K562 (cell line): ENCODE measurements around the gene PA2G4. TPM values are rescaled to one million over a fixed set of nuclear protein-coding genes. Genes with fewer than 3 reads are reported as not detected.
A peak's percentile ranks its signal among the peaks of the same experiment; 100 is the strongest.

Experiments used
- CTCFL ChIP-seq: IDR thresholded peaks from 2 replicates; pipeline ENCODE4 v1.6.1; 2011; ENCODE audit warnings: borderline replicate concordance, low read depth, mild to moderate bottlenecking, moderate library complexity, low read length; ENCODE audit not compliant: insufficient read depth, poor library complexity, severe bottlenecking
- LCOR ChIP-seq: sonication (generic); formaldehyde crosslinking; IDR thresholded peaks from 2 replicates; pipeline ENCODE4 v1.8.0; 2022; ENCODE audit warnings: mild to moderate bottlenecking, missing genetic modification reagents
- MAX ChIP-seq: sonication (generic); formaldehyde crosslinking; IDR thresholded peaks from 2 replicates; pipeline ENCODE4 v1.9.0; 2022; ENCODE audit warnings: mild to moderate bottlenecking, missing genetic modification reagents
- POLR2B ChIP-seq: fragments of 450-650 bp; IDR thresholded peaks from 2 replicates; pipeline ENCODE4 v1.6.1; 2018; ENCODE audit warnings: low read depth; ENCODE audit not compliant: partially characterized antibody
- REST ChIP-seq, 2 experiments: fragments of 450-650 bp; formaldehyde crosslinking in 1 of 2; IDR thresholded peaks; 2 replicates each; pipeline versions ENCODE4 v1.4.0 to v1.6.1; 2014 to 2020; ENCODE audit warnings: mild to moderate bottlenecking in 2 of 2, borderline replicate concordance in 1 of 2, low read depth in 1 of 2
- STAT6 ChIP-seq: sonication (generic); formaldehyde crosslinking; IDR thresholded peaks from 2 replicates; pipeline ENCODE4 v1.8.1; 2023; ENCODE audit warnings: mild to moderate bottlenecking, missing genetic modification reagents
- ZBTB17 ChIP-seq: fragments of 450-650 bp; formaldehyde crosslinking; IDR thresholded peaks from 2 replicates; pipeline ENCODE4 v1.4.0; 2020; ENCODE audit warnings: mild to moderate bottlenecking
- ZBTB43 ChIP-seq: sonication (generic); formaldehyde crosslinking; IDR thresholded peaks from 2 replicates; pipeline ENCODE4 v1.8.0; 2023; ENCODE audit warnings: mild to moderate bottlenecking, missing genetic modification reagents
- ZNF146 ChIP-seq: IDR thresholded peaks from one replicate; pipeline ENCODE4 v1.6.1; 2018; ENCODE audit warnings: missing compliant biosample characterization; ENCODE audit not compliant: unreplicated experiment
- polyA plus RNA-seq, 8 experiments: library from polyadenylated mRNA; depleted of rRNA in 4 of 8; stranded (reverse) in 5 of 8; unstranded in 3 of 8; fragments of >200 nt; fragmentation: Nextera tagmentation in 2 of 8; fragmentation: Illumina TruSeq in 1 of 8; extraction: Ambion mirVana in 2 of 8; extraction: Trizol in 1 of 8; gene quantifications; 2 replicates each; pipeline versions ENCODE4 v1.2.1 to v1.2.3, GENCODE V29; 2011 to 2014; ENCODE audit warnings: inconsistent platforms in 1 of 8, missing spikeins in 1 of 8
- total RNA-seq, 7 experiments: library from RNA; depleted of rRNA in 6 of 7; stranded (reverse); fragments of >200 nt in 6 of 7; fragmentation: Illumina TruSeq in 2 of 7; extraction: Trizol in 2 of 7; gene quantifications; 2 replicates each; pipeline versions ENCODE4 v1.2.1 to v1.2.3, GENCODE V29; 2011 to 2021; ENCODE audit warnings: low replicate concordance in 1 of 7

PA2G4 gene
- total and polyA plus RNA-seq, 9 of the 15 experiments (the other 6 are each of a cell fraction or from before 2014, with no cell fraction given) = 230 to 925 (median 638) TPM

GRCh38 chr12:56104815-56105608 lies 653 bp downstream of the PA2G4 start (continued):
- TF ChIP-seq ZNF146 (CRISPR knock-in tag) (peak; percentile 1), MAX (CRISPR knock-in tag) (peak; percentile 87), STAT6 (no peak), CTCFL (peak; percentile 60), POLR2B (peak; percentile 1), LCOR (CRISPR knock-in tag) (no peak; the same call in 1 of the 2 replicates), ZBTB17 (0 out of 2 replicates have a peak, but pooled peaks have one; percentile 31), ZBTB43 (CRISPR knock-in tag) (0 out of 2 replicates have a peak, but pooled peaks have one; percentile 18), REST (IDR thresholded peaks at IDR 0.05; ENCODE audit: borderline replicate concordance) (0 out of 2 replicates have a peak, but pooled peaks have one; percentile 6), REST (CRISPR knock-in tag; IDR thresholded peaks at IDR 0.05; ENCODE audit: low read depth) (no peak)
